Activated CD8-positive, alpha-beta T cell treated with anti-CD3 and anti-CD28 coated beads for 36 hours (primary cell): ENCODE measurements around the gene NDE1. TPM values are rescaled to one million over a fixed set of nuclear protein-coding genes. Genes with fewer than 3 reads are reported as not detected.
A peak's percentile ranks its signal among the peaks of the same experiment; 100 is the strongest.
"Not testable (repeated sequence)": the region's sequence is repeated elsewhere in the genome, so short reads cannot be mapped to it uniquely, and the experiment has no call there.

Source experiments
- ATAC-seq: fragments of 200-7000 bp; cut with Tn5 transposase; one replicate; pipeline ENCODE4 v1.10.0; 2021; ENCODE audit warnings: mild to moderate bottlenecking, moderate library complexity
- CTCF ChIA-PET: fragments of 350-600 bp; sonication (Branson Sonifier 250); formaldehyde crosslinking; loops from one replicate; lab custom pipeline; 2021; ENCODE audit warnings: antibody characterized with exemption; lab: Charles Lee
- POLR2A ChIA-PET: fragments of 350-600 bp; sonication (Branson Sonifier 250); formaldehyde crosslinking; loops from one replicate; lab custom pipeline; 2021; ENCODE audit warnings: antibody characterized with exemption; lab: Charles Lee
- DNase-seq: peaks from one replicate; pipeline ENCODE4 v3.0.0-alpha.2; 2020
- H3K27ac Mint-ChIP-seq: one replicate; pipeline ENCODE4 v1.8.0; 2021; ENCODE audit warnings: mild to moderate bottlenecking, mixed read lengths
- H3K27me3 Mint-ChIP-seq: one replicate; pipeline ENCODE4 v1.8.0; 2021; ENCODE audit warnings: mixed read lengths
- H3K36me3 Mint-ChIP-seq: one replicate; pipeline ENCODE4 v1.8.0; 2021; ENCODE audit warnings: low read depth, mixed read lengths
- H3K4me1 Mint-ChIP-seq: one replicate; pipeline ENCODE4 v1.8.0; 2021; ENCODE audit warnings: low read depth, mixed read lengths
- H3K4me3 Mint-ChIP-seq: one replicate; pipeline ENCODE4 v1.8.0; 2021; ENCODE audit warnings: mild to moderate bottlenecking, moderate library complexity, mixed read lengths
- H3K9me3 Mint-ChIP-seq: one replicate; pipeline ENCODE4 v1.8.0; 2021; ENCODE audit warnings: mixed read lengths
- intact Hi-C: fragments of 100-400 bp; cut with micrococcal nuclease; formaldehyde crosslinking; loops from one replicate; pipeline ENCODE4 v1.10.0; 2022
- total RNA-seq, 2 experiments: library from RNA; stranded (reverse); gene quantifications; one replicate each; pipeline ENCODE4 v1.2.3, GENCODE V29; 2021
- TF ChIP-seq, protein P1 (sequence below): fragments of 200-600 bp; IDR thresholded peaks from one replicate; pipeline ENCODE4 v1.8.0; 2022; ENCODE audit warnings: antibody characterized with exemption, mild to moderate bottlenecking

The NDE1 gene
- total RNA-seq, 2 experiments from 2014 or later = 97.6 to 103 TPM

DNA sequence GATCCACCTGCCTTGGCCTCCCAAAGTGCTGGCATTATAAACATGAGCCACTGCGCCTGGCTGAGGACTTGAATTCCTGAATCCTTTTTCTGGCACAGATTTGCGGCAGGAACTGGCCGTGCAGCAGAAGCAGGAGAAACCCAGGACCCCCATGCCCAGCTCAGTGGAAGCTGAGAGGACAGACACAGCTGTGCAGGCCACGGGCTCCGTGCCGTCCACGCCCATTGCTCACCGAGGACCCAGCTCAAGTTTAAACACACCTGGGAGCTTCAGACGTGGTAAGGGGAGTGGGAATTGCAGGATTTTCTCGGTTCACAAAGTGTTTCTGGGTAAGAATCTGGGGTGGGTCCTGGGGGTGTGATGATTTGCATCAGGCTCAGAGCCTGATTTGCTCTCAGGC, 41.0 kb downstream of the NDE1 start:
- CTCF ChIA-PET = interaction anchor here (1.2 to 2.2 kb wide), 2 partner anchors 9 to 14 kb away, joined by 5 to 7 read pairs; no protein-coding TSS in a partner anchor
- Mint-ChIP-seq H3K27ac (no peak overlapping the region), H3K9me3 (no peaks in the 10 kb centered on the region), H3K4me1 (no peaks in the 10 kb centered on the region), H3K36me3 (peaks cover 48% of the 10 kb centered on the region), H3K4me3 (no peak overlapping the region), H3K27me3 (no peaks in the 10 kb centered on the region)
- ATAC-seq (no peak), DNase-seq (no peak)
- POLR2A ChIA-PET = interaction anchor here (0.6 to 1.0 kb wide), 2 partner anchors 10 kb away, joined by 3 read pairs; no protein-coding TSS in a partner anchor
- TF ChIP-seq, protein P1, sequence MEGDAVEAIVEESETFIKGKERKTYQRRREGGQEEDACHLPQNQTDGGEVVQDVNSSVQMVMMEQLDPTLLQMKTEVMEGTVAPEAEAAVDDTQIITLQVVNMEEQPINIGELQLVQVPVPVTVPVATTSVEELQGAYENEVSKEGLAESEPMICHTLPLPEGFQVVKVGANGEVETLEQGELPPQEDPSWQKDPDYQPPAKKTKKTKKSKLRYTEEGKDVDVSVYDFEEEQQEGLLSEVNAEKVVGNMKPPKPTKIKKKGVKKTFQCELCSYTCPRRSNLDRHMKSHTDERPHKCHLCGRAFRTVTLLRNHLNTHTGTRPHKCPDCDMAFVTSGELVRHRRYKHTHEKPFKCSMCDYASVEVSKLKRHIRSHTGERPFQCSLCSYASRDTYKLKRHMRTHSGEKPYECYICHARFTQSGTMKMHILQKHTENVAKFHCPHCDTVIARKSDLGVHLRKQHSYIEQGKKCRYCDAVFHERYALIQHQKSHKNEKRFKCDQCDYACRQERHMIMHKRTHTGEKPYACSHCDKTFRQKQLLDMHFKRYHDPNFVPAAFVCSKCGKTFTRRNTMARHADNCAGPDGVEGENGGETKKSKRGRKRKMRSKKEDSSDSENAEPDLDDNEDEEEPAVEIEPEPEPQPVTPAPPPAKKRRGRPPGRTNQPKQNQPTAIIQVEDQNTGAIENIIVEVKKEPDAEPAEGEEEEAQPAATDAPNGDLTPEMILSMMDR = no peak
- intact Hi-C loops = no loop called here

- H3K4me1 Mint-ChIP-seq, H3K4me3 Mint-ChIP-seq, H3K9me3 Mint-ChIP-seq, POLR2A ChIA-PET, H3K27me3 Mint-ChIP-seq, intact Hi-C loops, ATAC-seq, DNase-seq, H3K27ac Mint-ChIP-seq: not testable (repeated sequence)
- CTCF ChIA-PET = interaction anchor here (2.2 kb wide), 1 partner anchor 12 kb away, joined by 7 read pairs; no protein-coding TSS in a partner anchor
- peaks cover 53% of the 10 kb centered on the region for H3K36me3 Mint-ChIP-seq
Measured at GRCh38 chr16:15692508-15692907, 42.5 kb downstream of the NDE1 start.

DNA sequence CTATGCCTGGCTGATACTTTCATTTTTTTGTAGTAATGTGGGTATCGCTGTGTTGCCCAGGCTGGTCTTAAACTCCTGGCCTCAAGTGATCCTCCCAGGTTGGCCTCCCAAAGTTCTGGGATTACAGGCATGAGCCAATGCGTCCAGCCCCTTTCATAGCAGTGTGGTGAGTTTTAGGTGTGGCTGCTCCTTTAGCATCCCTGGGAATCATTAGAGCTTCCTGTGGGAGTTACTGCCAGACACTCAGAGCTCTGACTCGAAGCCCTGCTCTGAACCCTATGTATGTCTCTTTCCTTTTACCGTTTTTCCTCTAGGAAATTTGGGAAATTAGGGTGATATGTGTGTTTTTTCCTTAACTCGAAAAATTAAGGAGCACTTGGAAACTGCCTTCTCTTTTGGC, 44.5 kb downstream of the NDE1 start:
- H3K4me1 Mint-ChIP-seq = no peaks in the 10 kb centered on the region
- TF ChIP-seq, protein P1 = no peak
- H3K27ac Mint-ChIP-seq = no peak overlapping the region
- CTCF ChIA-PET = interaction anchor here (2.5 to 2.6 kb wide), 2 partner anchors 10 to 12 kb away, joined by 5 to 19 read pairs; no protein-coding TSS in a partner anchor
- H3K9me3 Mint-ChIP-seq = no peaks in the 10 kb centered on the region
- H3K36me3 Mint-ChIP-seq = peaks cover 50% of the 10 kb centered on the region
- ATAC-seq (no peak), DNase-seq (no peak)
- H3K27me3 Mint-ChIP-seq = no peaks in the 10 kb centered on the region
- H3K4me3 Mint-ChIP-seq = no peak overlapping the region
- intact Hi-C loops = no loop called here
- POLR2A ChIA-PET = no interaction called here

GRCh38 chr16:15699819-15700218, 49.8 kb downstream of the NDE1 start:
- Mint-ChIP-seq H3K36me3 (peaks cover 36% of the 10 kb centered on the region), H3K4me3 (no peak overlapping the region), H3K27me3 (no peaks in the 10 kb centered on the region), H3K27ac (peak overlapping the region; percentile 20), H3K4me1 (peaks cover 11% of the 10 kb centered on the region), H3K9me3 (no peaks in the 10 kb centered on the region)
- ATAC-seq (no peak), DNase-seq (no peak)
- ChIA-PET POLR2A (no interaction called here), CTCF (no interaction called here)
- TF ChIP-seq, protein P1 = no peak
- intact Hi-C loops = no loop called here

DNA sequence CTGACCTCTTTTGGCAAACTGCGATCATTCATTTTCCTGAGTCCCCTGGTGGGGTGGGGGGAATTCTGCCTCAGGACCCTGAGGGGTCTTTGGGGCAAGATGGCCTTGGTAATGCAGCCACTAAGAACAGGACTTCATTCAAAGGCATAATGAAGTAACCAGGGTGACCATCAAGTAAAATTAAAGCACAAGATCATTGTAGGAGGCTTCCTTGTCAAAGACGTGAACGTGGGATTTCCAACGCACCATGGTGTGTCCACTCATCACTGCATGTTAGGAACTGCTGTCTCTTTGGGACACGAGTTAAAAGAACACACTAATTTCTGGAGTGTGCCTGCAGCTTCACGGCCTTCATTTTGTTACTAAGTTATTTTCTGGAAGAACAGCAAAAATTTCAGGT, 51.3 kb downstream of the NDE1 start:
- TF ChIP-seq, protein P1 = no peak
- ATAC-seq (no peak), DNase-seq (no peak)
- CTCF ChIA-PET = no interaction called here
- intact Hi-C loops = no loop called here
- POLR2A ChIA-PET = interaction anchor here (1.1 kb wide), 1 partner anchor 10 kb away, joined by 3 read pairs; no protein-coding TSS in a partner anchor
- Mint-ChIP-seq H3K27ac (no peak overlapping the region), H3K27me3 (no peaks in the 10 kb centered on the region), H3K36me3 (peaks cover 28% of the 10 kb centered on the region), H3K9me3 (no peaks in the 10 kb centered on the region), H3K4me1 (peaks cover 15% of the 10 kb centered on the region), H3K4me3 (no peak overlapping the region)
